ENCODE data around the gene NSUN7.

The NSUN7 gene

DNA sequence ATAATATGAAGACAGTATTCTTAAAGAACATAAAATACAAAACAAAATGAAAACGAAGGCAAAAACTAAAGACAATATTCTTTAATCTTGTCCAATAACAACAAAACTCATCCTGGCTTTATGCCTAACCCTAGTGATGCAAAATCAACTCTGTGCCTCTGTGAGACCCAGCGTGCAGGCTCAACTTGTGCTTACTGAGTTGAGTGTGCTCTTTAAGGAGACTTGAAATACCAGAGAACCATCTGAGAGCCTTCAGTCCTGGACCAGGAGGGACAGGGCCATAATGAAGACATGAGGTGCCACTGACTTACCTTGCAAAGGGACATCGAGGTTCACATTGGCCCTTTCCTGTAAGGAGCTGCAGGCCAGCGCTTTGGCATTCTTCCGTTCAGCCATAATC, 77.1 kb downstream of the NSUN7 start:
- Histone ChIP-seq H3K4me1 (no peaks in the 10 kb centered on the region), H3K36me3 (no peaks in the 10 kb centered on the region), H3K9me3 (no peaks in the 10 kb centered on the region), H3K27me3 (no peaks in the 10 kb centered on the region), H3K4me3 (ENCODE audit: low read depth, low read length) (no peak overlapping the region)
- TF ChIP-seq, protein P1, sequence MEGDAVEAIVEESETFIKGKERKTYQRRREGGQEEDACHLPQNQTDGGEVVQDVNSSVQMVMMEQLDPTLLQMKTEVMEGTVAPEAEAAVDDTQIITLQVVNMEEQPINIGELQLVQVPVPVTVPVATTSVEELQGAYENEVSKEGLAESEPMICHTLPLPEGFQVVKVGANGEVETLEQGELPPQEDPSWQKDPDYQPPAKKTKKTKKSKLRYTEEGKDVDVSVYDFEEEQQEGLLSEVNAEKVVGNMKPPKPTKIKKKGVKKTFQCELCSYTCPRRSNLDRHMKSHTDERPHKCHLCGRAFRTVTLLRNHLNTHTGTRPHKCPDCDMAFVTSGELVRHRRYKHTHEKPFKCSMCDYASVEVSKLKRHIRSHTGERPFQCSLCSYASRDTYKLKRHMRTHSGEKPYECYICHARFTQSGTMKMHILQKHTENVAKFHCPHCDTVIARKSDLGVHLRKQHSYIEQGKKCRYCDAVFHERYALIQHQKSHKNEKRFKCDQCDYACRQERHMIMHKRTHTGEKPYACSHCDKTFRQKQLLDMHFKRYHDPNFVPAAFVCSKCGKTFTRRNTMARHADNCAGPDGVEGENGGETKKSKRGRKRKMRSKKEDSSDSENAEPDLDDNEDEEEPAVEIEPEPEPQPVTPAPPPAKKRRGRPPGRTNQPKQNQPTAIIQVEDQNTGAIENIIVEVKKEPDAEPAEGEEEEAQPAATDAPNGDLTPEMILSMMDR (IDR thresholded peaks at IDR 0.05; ENCODE audit: low read depth, low read length): no peak
- DNase-seq: no peak

GRCh38 chr4:40827758-40828157, 78.0 kb downstream of the NSUN7 start:
- TF ChIP-seq, protein P1 (IDR thresholded peaks at IDR 0.05; ENCODE audit: low read depth, low read length): no peak
- Histone ChIP-seq H3K36me3 (no peaks in the 10 kb centered on the region), H3K27me3 (no peaks in the 10 kb centered on the region), H3K4me3 (ENCODE audit: low read depth, low read length) (no peak overlapping the region), H3K9me3 (no peaks in the 10 kb centered on the region), H3K4me1 (no peaks in the 10 kb centered on the region)
- DNase-seq: no peak

- DNase-seq: no peak
- Histone ChIP-seq H3K9me3 (no peaks in the 10 kb centered on the region), H3K4me1 (no peaks in the 10 kb centered on the region), H3K4me3 (ENCODE audit: low read depth, low read length) (no peak overlapping the region), H3K27me3 (no peaks in the 10 kb centered on the region), H3K36me3 (no peaks in the 10 kb centered on the region)
- TF ChIP-seq, protein P1 (IDR thresholded peaks at IDR 0.05; ENCODE audit: low read depth, low read length): no peak
Measured at GRCh38 chr4:40828661-40829060, 78.9 kb downstream of the NSUN7 start.

- no peaks in the 10 kb centered on the region for H3K9me3 ChIP-seq
- H3K36me3 ChIP-seq: no peaks in the 10 kb centered on the region
- no peak for DNase-seq
- TF ChIP-seq, protein P1 (IDR thresholded peaks at IDR 0.05; ENCODE audit: low read depth, low read length): no peak
- no peaks in the 10 kb centered on the region for H3K27me3 ChIP-seq
- H3K4me3 ChIP-seq (ENCODE audit: low read depth, low read length): no peak overlapping the region
- no peaks in the 10 kb centered on the region for H3K4me1 ChIP-seq
Measured at GRCh38 chr4:40829586-40829985, 79.8 kb downstream of the NSUN7 start.

- Histone ChIP-seq H3K36me3 (no peaks in the 10 kb centered on the region), H3K9me3 (no peaks in the 10 kb centered on the region), H3K4me1 (no peaks in the 10 kb centered on the region), H3K27me3 (no peaks in the 10 kb centered on the region), H3K4me3 (ENCODE audit: low read depth, low read length) (no peak overlapping the region)
- TF ChIP-seq, protein P1 (IDR thresholded peaks at IDR 0.05; ENCODE audit: low read depth, low read length): no peak
- no peak for DNase-seq
Measured at GRCh38 chr4:40831146-40831907, 81.6 kb downstream of the NSUN7 start.

- TF ChIP-seq, protein P1 (IDR thresholded peaks at IDR 0.05; ENCODE audit: low read depth, low read length): no peak
- Histone ChIP-seq H3K4me1 (no peaks in the 10 kb centered on the region), H3K4me3 (ENCODE audit: low read depth, low read length) (no peak overlapping the region), H3K36me3 (no peaks in the 10 kb centered on the region), H3K27me3 (no peaks in the 10 kb centered on the region), H3K9me3 (no peaks in the 10 kb centered on the region)
- DNase-seq: no peak
Measured at GRCh38 chr4:40832175-40832574, 82.4 kb downstream of the NSUN7 start.
